Epithelial cell of umbilical artery (primary cell): ENCODE results near the gene GP9. TPM values are rescaled to one million over a fixed set of nuclear protein-coding genes. Genes with fewer than 3 reads are reported as not detected.

Experiments
- total RNA-seq: library from RNA; depleted of rRNA; stranded (reverse); fragments of >200 nt; gene quantifications from 2 replicates; pipeline ENCODE4 v1.2.3, GENCODE V29; 2014

GP9 gene
- 0.32 TPM in 1 of 2 replicates, not detected in the other for total RNA-seq

DNA sequence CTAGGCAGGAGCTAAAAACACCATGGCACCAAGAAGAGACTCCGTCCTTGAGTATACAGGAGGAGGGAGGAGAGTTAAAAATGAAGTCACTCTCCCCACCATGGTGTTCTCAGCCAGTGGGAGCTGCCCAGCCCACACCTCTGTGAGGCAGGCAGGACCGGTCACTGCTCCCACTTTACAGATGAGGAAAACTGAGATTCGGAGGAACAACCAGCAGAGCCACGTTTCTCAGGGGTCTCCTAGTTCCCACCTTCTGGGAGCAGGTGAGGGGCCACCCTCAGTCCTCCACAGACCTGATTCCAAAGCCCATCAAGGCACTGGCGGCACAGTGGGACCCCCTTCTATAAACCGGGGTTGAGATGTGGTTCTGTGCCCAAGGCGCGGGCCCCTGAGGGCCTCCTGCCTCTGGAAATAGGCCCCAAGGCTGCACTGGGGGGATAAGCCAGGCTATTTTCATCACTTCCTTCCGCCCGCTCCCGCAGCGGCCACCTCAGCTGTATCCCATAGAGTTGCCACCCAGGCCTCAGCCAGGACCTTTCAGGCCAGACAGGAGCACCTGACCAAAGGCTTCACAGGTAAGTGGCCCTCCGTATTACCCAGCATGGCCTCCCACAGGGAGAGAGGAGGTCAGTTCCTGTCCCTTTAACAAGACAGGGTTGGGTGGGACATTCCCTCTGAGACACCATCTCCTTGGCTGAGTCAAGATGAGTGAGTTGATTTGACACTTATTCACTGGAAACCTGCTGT is at the start of gene GP9:
TSS of gene GP9 (plus strand) at position 504 of the 747 bp plus-strand sequence. CDS start 961 bp downstream, outside the sequence.

Other genes starting within 250 kb of the GP9 start
- 38.7 and 44.8 TPM in 2 replicates for gene ACAD9, start 181.2 kb upstream of the GP9 start, total RNA-seq
- gene CFAP92, start 66.7 kb upstream of the GP9 start, total RNA-seq: not detected in 2 replicates
- 0.32 TPM in 1 of 2 replicates, not detected in the other for gene EFCC1, start 59.5 kb upstream of the GP9 start, total RNA-seq
- 16.9 and 20.5 TPM in 2 replicates for gene RAB43, start 61.0 kb downstream of the GP9 start, total RNA-seq
- 53.9 and 63.1 TPM in 2 replicates for gene ISY1, start 100.3 kb downstream of the GP9 start, total RNA-seq
- gene CNBP, start 123.1 kb downstream of the GP9 start, total RNA-seq: 298 and 320 TPM in 2 replicates
- gene COPG1, start 188.8 kb downstream of the GP9 start, total RNA-seq: 195 and 233 TPM in 2 replicates
- gene HMCES, start 218.1 kb downstream of the GP9 start, total RNA-seq: 24.4 and 31.2 TPM in 2 replicates